ENCODE data around the gene PDCD4.
A peak's percentile ranks its signal among the peaks of the same experiment; 100 is the strongest.

The PDCD4 gene

DNA sequence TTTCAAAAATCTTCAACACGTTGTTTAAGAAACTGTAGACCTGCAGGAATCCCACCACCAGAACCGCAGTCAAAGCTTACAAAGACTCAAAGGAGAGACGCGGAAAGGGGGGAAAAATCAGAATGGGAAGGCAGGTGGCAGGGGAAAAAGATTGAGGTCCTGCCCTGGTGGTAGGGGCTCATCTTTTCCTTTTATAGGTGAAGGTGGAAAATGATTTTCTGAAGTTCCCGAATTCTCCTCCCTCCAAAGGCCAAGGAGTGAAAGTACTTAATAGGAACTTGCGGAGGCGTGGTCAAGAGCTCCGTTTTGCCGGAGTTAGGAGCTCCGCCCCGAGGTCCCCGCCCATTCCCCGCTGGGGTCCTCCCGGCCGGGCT lies 46.5 kb downstream of the PDCD4 start:
- DNase-seq (ENCODE audit: low read depth in 2 of 3, low spot score in 2 of 3): peak in 1 of 3 experiments; percentile 85

- peak in 2 of 3 experiments; percentile 59 to 60 for DNase-seq (ENCODE audit: low read depth in 2 of 3, low spot score in 2 of 3)
Measured at GRCh38 chr10:110918643-110919348, 47.1 kb downstream of the PDCD4 start, which contains the start of gene BBIP1. TSS of gene BBIP1 (minus strand) at chr10:110919180. CDS start at chr10:110918157, 1,023 bp downstream.

DNA sequence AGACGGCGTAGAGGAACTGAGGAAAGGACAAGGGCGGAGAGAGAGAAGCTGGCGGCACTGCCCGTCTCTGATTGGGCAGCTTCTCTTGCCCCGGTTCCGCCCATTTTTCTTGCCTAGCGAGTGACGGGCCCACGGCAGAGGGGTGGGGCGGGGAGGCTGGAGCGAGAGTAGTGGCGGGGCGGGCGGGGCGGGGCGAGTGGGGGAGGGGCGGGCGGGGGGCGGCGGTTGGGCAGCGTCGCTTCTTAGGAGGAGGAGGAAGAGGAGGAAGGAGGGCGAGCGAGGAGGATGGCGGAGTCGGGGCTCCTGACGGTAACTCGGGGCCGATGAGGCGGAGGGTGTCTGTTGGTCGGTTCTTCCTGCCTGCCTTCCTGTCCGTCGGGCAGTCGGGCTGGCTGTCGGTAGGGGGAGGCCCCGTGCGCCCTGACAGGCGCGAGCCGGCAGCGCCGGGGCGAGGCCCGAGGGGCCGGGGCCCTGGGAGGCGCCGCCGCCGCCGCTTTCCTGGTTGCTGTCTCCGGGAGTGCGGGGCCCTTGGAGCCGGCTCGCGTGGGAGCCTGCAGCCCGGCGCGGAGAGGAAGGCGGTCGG lies 47.7 kb downstream of the PDCD4 start, which contains the start of gene SHOC2:
SHOC2 (plus strand) TSS at position 256 of the 583 bp plus-strand sequence. CDS start 44,755 bp downstream, outside the sequence.
- DNase-seq (ENCODE audit: low read depth in 2 of 3, low spot score in 2 of 3): peak; percentile 77 to 95 (median 86)

GRCh38 chr10:110919971-110920881 lies 48.5 kb downstream of the PDCD4 start:
- DNase-seq (ENCODE audit: low read depth in 2 of 3, low spot score in 2 of 3): peak in 1 of 3 experiments; percentile 17

DNA sequence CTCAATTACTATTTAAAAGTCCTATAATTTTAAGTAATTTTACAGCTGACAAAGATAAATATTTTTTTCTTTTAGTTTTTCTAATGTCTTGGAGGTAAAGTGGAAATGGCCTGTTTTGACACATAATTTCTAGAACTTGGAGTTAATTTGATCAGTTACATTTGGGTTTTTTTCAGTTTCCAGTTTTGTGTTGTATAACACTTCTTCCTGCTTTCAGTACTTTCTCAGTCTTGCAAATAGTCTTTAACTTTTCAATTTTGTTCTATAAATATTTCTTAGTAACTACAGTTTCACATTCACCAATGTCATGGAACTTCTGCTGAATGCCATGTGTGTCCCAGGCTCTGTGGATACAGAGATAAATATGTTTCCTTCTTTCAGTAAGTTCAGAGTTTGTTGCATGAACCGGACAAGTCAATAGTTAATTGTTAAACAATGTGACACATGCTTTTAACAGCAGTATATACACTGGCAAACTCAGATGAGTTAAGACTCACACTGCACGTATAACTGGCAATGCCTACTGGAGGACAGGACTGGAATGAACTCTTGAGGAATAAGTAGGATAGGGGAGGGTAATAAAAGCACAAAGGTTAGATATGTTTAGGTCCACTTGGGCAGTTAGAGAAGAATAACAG lies 52.2 kb downstream of the PDCD4 start:
- no peak for DNase-seq (ENCODE audit: low read depth in 2 of 3, low spot score in 2 of 3)

- no peak for DNase-seq (ENCODE audit: low read depth in 2 of 3, low spot score in 2 of 3)
Measured at GRCh38 chr10:110927461-110927860, 55.7 kb downstream of the PDCD4 start.

GRCh38 chr10:110931769-110932381 lies 60.1 kb downstream of the PDCD4 start:
- DNase-seq (ENCODE audit: low read depth in 2 of 3, low spot score in 2 of 3): no peak

- no peak for DNase-seq (ENCODE audit: low read depth in 2 of 3, low spot score in 2 of 3)
Measured at GRCh38 chr10:110932505-110933180, 60.9 kb downstream of the PDCD4 start.

- no peak for DNase-seq (ENCODE audit: low read depth in 2 of 3, low spot score in 2 of 3)
Measured at GRCh38 chr10:110936757-110937156, 65.0 kb downstream of the PDCD4 start.

DNA sequence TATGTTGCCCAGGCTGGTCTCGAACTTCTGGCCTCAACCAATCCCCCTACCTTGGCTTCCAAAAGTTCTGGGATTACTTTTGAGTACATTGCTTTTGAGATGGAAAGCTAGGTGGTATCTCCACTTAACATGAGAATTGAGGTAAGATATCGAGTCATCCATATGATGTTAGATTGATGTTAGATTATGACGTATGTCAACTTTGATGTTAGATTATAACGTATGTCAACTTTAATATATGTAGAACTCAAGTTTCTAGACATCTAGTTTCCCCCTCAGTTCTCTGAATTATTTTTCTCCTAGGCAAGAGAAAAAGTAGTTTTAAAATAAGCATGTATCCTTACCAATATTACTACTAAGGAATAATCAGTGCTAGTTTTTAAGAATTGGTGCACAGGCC lies 67.7 kb downstream of the PDCD4 start:
- DNase-seq (ENCODE audit: low read depth in 2 of 3, low spot score in 2 of 3): no peak

DNA sequence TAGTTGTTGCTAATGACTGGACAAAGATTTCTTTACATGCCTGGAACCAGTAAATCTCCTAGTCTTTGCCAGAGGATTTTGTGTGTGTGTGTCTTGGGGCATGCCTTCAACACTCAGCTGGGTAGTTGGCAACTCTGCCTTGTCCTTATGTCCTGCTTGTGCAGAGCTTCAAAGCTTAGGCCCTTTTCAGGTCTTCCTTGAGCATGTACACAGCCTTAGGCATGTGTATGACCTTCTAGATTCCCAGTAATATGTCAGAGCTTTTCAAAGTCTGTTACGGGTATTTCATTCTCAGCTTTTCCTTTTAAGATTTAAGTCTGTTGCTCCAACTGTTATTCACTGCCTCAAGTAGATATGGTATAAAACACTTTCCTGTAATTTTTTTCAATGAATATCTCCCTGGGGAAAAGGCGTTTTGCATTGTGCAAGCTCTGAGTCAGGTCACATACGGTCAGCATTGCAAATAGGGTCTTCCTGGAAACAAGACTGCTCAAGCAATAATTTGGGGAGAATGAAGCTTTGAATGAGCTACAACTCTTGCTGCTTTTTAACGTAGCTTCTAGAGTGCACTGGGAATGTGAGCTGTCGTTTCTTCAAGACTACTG lies 73.2 kb downstream of the PDCD4 start:
- DNase-seq (ENCODE audit: low read depth in 2 of 3, low spot score in 2 of 3): no peak

- no peak for DNase-seq (ENCODE audit: low read depth in 2 of 3, low spot score in 2 of 3)
Measured at GRCh38 chr10:110946496-110946895, 74.8 kb downstream of the PDCD4 start.

GRCh38 chr10:110947061-110947595 lies 75.4 kb downstream of the PDCD4 start:
- no peak for DNase-seq (ENCODE audit: low read depth in 2 of 3, low spot score in 2 of 3)

All from activated CD8-positive, alpha-beta memory T cell treated with anti-CD3 and anti-CD28 coated beads for 48 hours (primary cell).